Right cardiac atrium (tissue), 5 donors: ENCODE measurements around the gene IGSF21. TPM values are rescaled to one million over a fixed set of nuclear protein-coding genes. Genes with fewer than 3 reads are reported as not detected.
A peak's percentile ranks its signal among the peaks of the same experiment; 100 is the strongest.
"Not testable (repeated sequence)": the region's sequence is repeated elsewhere in the genome, so short reads cannot be mapped to it uniquely, and the experiment has no call there.

Experiments
- ATAC-seq, 2 donors: fragments of 200-7000 bp; cut with Tn5 transposase; one replicate each; pipeline versions ENCODE4 v1.8.0 to v1.9.1; 2020; ENCODE audit warnings: moderate library complexity in 2 of 2, mild to moderate bottlenecking in 1 of 2
- DNase-seq, 3 donors: peaks; one replicate each; pipeline ENCODE4 v3.0.0-alpha.2; 2020
- H3K27ac ChIP-seq: one replicate; pipeline ENCODE4 v1.5.1; 2013; ENCODE audit warnings: mild to moderate bottlenecking, low read length, control low read depth, moderate library complexity
- H3K27me3 ChIP-seq: one replicate; pipeline ENCODE4 v1.6.1; 2013; ENCODE audit not compliant: control insufficient read depth, insufficient read depth
- H3K4me1 ChIP-seq: one replicate; pipeline ENCODE4 v1.6.1; 2013; ENCODE audit warnings: low read length; ENCODE audit not compliant: control insufficient read depth, insufficient read depth
- H3K4me3 ChIP-seq: one replicate; pipeline ENCODE4 v1.5.1; 2013; ENCODE audit warnings: low read length, control low read depth
- H3K9me3 ChIP-seq: one replicate; pipeline ENCODE4 v1.6.1; 2013; ENCODE audit warnings: low read length; ENCODE audit not compliant: control insufficient read depth
- WGBS: extraction: QIAGEN DNeasy Blood & Tissue Kit; methylation state at CpG from one replicate; pipeline ENCODE4 v1.1.7; 2013; 5-methylcytosine and 5-hydroxymethylcytosine counted together
- intact Hi-C, 4 donors: fragments of 100-400 bp; cut with DNase I; formaldehyde crosslinking; loops; one replicate each; pipeline versions ENCODE4 v1.11.0 to v1.14.0; 2022 to 2023
- polyA plus RNA-seq: library from polyadenylated mRNA; stranded (reverse); fragments of 200-250 nt; gene quantifications from one replicate; pipeline ENCODE4 v1.2.3, GENCODE V29; 2013
- total RNA-seq, 4 donors: library from RNA; stranded (reverse); fragmentation: NEBNext Ultra II Directional; extraction: Animal tissue kit (Norgen Biotek cat#: 25700); gene quantifications; one replicate each; pipeline ENCODE4 v1.2.1, GENCODE V29; 2021
- donor health status: healthy with polysubstance abuse.
- donor health status: DM: no; HTN: yes; CAD: no.
- donor health status: DM: no; HTN: no; CAD: no.
- donor health status: DM: no; HTN: yes; CAD: no; lungs with severe emphysema.
- donor health status: DM: yes; HTN: yes; CAD: no.

Gene IGSF21
- total and polyA plus RNA-seq, 5 donors: 0.52 to 3.1 (median 1.7) TPM

DNA sequence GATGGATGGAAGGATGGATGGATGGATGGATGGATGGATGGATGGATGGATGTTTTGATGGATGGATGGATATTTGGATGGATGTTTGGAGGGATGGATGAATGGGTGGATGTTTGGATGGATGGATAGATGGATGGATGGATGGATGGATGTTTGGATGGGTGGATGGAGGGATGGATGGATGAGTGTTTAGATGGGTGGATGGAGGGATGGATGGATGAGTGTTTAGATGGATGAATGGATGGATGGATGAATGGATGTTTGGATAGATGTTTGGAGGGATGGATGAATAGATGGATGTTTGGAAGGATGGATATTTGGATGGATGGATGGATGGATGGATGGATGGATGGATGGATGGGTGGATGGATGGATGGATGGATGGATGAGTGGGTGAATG lies 264.9 kb downstream of the IGSF21 start:
- H3K27ac ChIP-seq, H3K9me3 ChIP-seq, DNase-seq, ATAC-seq, H3K4me3 ChIP-seq, H3K4me1 ChIP-seq, H3K27me3 ChIP-seq, intact Hi-C loops: not testable (repeated sequence)

DNA sequence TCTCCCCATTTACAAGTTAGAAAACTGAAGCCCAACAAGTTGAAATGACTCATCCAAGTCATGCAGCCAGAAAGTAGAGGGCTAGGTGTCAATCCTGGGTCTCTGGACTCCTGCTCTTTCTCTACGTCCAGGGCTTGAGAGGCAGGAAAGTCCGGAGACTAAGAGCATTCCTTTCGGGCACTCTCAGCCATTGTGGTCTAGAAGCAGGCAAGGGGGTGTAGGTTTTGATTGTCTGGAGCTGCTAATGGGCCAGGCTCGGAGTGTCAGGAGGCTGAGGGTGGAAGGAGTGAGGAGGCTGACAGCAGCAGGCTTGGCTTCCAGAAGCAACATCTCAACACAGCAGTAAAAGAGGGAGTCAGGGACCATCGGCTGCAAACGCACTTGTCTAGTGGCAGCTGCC lies 265.6 kb downstream of the IGSF21 start:
- Histone ChIP-seq H3K9me3 (no peaks in the 10 kb centered on the region), H3K27ac (no peak overlapping the region), H3K4me3 (no peak overlapping the region), H3K27me3 (no peaks in the 10 kb centered on the region), H3K4me1 (no peaks in the 10 kb centered on the region)
- ATAC-seq (no peak), DNase-seq (no peak)
- WGBS: 71% methylated on average over 6 of the region's 6 CpGs
- intact Hi-C loops: no loop called here

DNA sequence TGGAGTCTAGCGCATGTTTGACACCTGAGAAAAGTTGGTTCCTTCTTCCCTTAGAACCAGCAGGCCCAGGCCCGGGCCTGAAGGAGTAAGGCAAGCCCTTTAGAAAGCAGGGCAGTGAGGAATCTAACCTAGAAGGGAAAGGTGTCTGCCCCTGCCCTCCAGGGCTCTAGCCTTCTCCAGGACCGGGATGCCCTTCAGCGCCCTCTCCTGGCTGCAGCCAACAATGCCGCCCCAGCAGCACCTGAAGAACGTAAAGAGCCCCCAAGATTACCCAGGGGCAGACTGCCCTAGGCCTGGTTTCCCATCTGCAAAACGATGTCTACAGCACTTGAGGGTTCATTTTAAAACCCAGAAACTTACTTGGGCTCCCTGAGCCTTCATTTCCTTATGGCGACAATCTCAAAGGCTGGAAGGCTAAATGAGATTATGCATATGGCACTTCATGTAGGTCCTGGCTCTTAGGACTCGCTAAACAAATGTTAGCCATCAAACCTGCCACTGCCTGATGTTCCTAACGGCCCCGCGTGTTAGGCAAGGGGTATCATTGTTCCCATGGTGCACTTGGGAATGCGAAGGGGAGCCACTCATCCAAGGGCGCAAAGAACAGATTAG lies 266.4 kb downstream of the IGSF21 start:
- Histone ChIP-seq H3K27me3 (no peaks in the 10 kb centered on the region), H3K4me3 (no peak overlapping the region), H3K4me1 (no peaks in the 10 kb centered on the region), H3K27ac (no peak overlapping the region), H3K9me3 (no peaks in the 10 kb centered on the region)
- no peak for ATAC-seq
- WGBS: 48% methylated on average over 14 of the region's 14 CpGs
- intact Hi-C loops: no loop called here
- no peak for DNase-seq

- DNase-seq (no peak), ATAC-seq (no peak)
- no peaks in the 10 kb centered on the region for H3K27me3 ChIP-seq
- no peak overlapping the region for H3K27ac ChIP-seq
- H3K4me1 ChIP-seq: no peaks in the 10 kb centered on the region
- H3K9me3 ChIP-seq: no peaks in the 10 kb centered on the region
- H3K4me3 ChIP-seq: no peak overlapping the region
- whole genome bisulfite sequencing: 89% methylated on average over 24 of the region's 24 CpGs
- intact Hi-C loops: no loop called here
Observed at GRCh38 chr1:18376661-18377060, 269.1 kb downstream of the IGSF21 start.

- Histone ChIP-seq H3K4me1 (no peaks in the 10 kb centered on the region), H3K27me3 (no peaks in the 10 kb centered on the region), H3K9me3 (no peaks in the 10 kb centered on the region), H3K27ac (no peak overlapping the region), H3K4me3 (no peak overlapping the region)
- DNase-seq: no peak
- intact Hi-C loops: no loop called here
- ATAC-seq: no peak
Observed at GRCh38 chr1:18380288-18380687, 272.7 kb downstream of the IGSF21 start.

- H3K4me1 ChIP-seq: no peaks in the 10 kb centered on the region
- H3K27me3 ChIP-seq: no peaks in the 10 kb centered on the region
- no peak overlapping the region for H3K27ac ChIP-seq
- H3K4me3 ChIP-seq: no peak overlapping the region
- WGBS: 54% methylated on average over 5 of the region's 5 CpGs
- H3K9me3 ChIP-seq: no peaks in the 10 kb centered on the region
- ATAC-seq (no peak), DNase-seq (no peak)
- intact Hi-C loops: no loop called here
Observed at GRCh38 chr1:18384059-18384458, 276.5 kb downstream of the IGSF21 start.

DNA sequence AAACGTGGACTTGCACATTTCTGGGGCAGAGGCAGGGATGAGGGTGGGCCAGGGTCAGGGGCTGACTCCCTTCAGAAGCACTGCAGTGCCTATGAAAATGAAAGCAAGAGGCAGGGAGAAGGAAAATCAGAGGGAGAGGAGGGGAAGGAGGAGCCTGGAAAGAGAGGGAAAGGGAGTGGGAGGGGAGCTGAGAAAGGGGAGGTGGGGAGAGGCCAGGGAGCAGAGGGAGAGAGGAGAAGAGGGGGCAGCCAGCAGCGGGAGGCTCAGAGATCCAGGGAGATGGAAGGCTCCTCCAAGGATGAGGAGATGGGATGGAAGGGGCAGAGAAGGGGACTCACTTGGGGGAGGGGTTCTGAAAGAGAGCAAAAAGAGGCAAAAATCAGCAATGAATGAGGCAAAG lies 276.9 kb downstream of the IGSF21 start:
- no peaks in the 10 kb centered on the region for H3K27me3 ChIP-seq
- 20% methylated on average over 2 of the region's 2 CpGs for WGBS
- DNase-seq (no peak), ATAC-seq (no peak)
- no peaks in the 10 kb centered on the region for H3K9me3 ChIP-seq
- no peak overlapping the region for H3K4me3 ChIP-seq
- no peaks in the 10 kb centered on the region for H3K4me1 ChIP-seq
- intact Hi-C loops: no loop called here
- H3K27ac ChIP-seq: no peak overlapping the region

GRCh38 chr1:18385239-18385790 lies 277.7 kb downstream of the IGSF21 start:
- ATAC-seq (peak; percentile 83 to 86), DNase-seq (peak; percentile 53 to 77 (median 65))
- H3K27me3 ChIP-seq: no peaks in the 10 kb centered on the region
- H3K27ac ChIP-seq: no peak overlapping the region
- H3K9me3 ChIP-seq: no peaks in the 10 kb centered on the region
- 4% methylated on average over 9 of the region's 9 CpGs for WGBS
- no peaks in the 10 kb centered on the region for H3K4me1 ChIP-seq
- H3K4me3 ChIP-seq: no peak overlapping the region
- intact Hi-C loops: no loop called here

- ATAC-seq: no peak
Observed at GRCh38 chr1:18386591-18386990, 279.0 kb downstream of the IGSF21 start.

GRCh38 chr1:18387307-18387706 lies 279.7 kb downstream of the IGSF21 start:
- 87% methylated on average over 6 of the region's 6 CpGs for WGBS
- no peaks in the 10 kb centered on the region for H3K4me1 ChIP-seq
- DNase-seq: no peak
- H3K27me3 ChIP-seq: no peaks in the 10 kb centered on the region
- H3K27ac ChIP-seq: no peak overlapping the region
- H3K4me3 ChIP-seq: no peak overlapping the region
- no peak for ATAC-seq
- no peaks in the 10 kb centered on the region for H3K9me3 ChIP-seq
- intact Hi-C loops: no loop called here

More at GRCh38 chr1:18386591-18386990, 279.0 kb downstream of the IGSF21 start:
- no peak overlapping the region for H3K27ac ChIP-seq
- H3K27me3 ChIP-seq: no peaks in the 10 kb centered on the region
- H3K4me1 ChIP-seq: no peaks in the 10 kb centered on the region
- DNase-seq: no peak
- WGBS: 83% methylated on average over 5 of the region's 5 CpGs
- no peak overlapping the region for H3K4me3 ChIP-seq
- intact Hi-C loops: no loop called here
- H3K9me3 ChIP-seq: no peaks in the 10 kb centered on the region

DNA sequence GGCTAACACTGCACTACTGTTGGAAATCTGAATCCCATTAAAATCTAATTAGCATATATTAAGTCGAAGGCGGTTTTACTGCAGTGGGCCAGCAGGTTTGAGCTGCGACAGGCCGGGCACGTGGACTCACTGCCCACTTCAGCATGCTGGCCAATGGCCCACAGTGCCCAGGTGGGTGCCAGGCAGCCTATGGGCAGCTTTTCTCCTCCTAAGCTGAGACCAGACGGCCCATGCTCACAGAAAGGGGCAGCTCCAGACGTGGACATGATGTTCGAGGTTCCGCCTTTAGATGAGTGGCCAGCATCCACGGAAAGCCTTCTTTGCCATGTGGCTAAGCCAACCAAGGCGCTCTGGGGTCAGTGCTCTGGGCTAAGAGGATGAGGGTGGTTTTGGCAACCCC lies 283.4 kb downstream of the IGSF21 start:
- ATAC-seq (no peak), DNase-seq (no peak)
- H3K9me3 ChIP-seq: no peaks in the 10 kb centered on the region
- H3K4me1 ChIP-seq: no peaks in the 10 kb centered on the region
- intact Hi-C loops: no loop called here
- H3K4me3 ChIP-seq: no peak overlapping the region
- H3K27ac ChIP-seq: no peak overlapping the region
- WGBS: 86% methylated on average over 11 of the region's 11 CpGs
- H3K27me3 ChIP-seq: no peaks in the 10 kb centered on the region
